HL-60 (cell line): ENCODE measurements around the gene PPFIA3.
"Not testable (repeated sequence)": the region's sequence is repeated elsewhere in the genome, so short reads cannot be mapped to it uniquely, and the experiment has no call there.

Experiments
- DNase-seq, 2 experiments: peaks; one replicate each; pipeline ENCODE4 v3.0.0-alpha.2; 2010 to 2020; ENCODE audit warnings: low read depth in 1 of 2, low spot score in 1 of 2
- H3K27ac ChIP-seq: fragments of 250-450 bp; sonication (Bioruptor Pico); replicated peaks from 2 replicates; pipeline ENCODE4 v1.5.1; 2020; ENCODE audit warnings: mild to moderate bottlenecking, moderate library complexity
- H3K27me3 ChIP-seq: fragments of 250-450 bp; sonication (Bioruptor Pico); 2 replicates; pipeline ENCODE4 v1.5.1; 2021; ENCODE audit warnings: mild to moderate bottlenecking, moderate library complexity; ENCODE audit not compliant: insufficient read depth, poor library complexity, severe bottlenecking
- H3K4me3 ChIP-seq: replicated peaks from 2 replicates; pipeline ENCODE4 v1.5.1; 2011; ENCODE audit warnings: mild to moderate bottlenecking, control low read depth, low read length; ENCODE audit not compliant: insufficient read depth
- CTCF ChIP-seq: IDR thresholded peaks from one replicate; pipeline ENCODE4 v1.5.1; 2011; ENCODE audit warnings: low read length, control low read depth, inconsistent platforms; ENCODE audit not compliant: insufficient read depth
- GABPA ChIP-seq: IDR thresholded peaks from 2 replicates; pipeline ENCODE4 v1.6.1; 2012; ENCODE audit warnings: low read depth
- POLR2AphosphoS5 ChIP-seq: IDR thresholded peaks from 2 replicates; pipeline ENCODE4 v1.6.1; 2012; ENCODE audit warnings: low read depth
- SPI1 ChIP-seq: IDR thresholded peaks from 2 replicates; pipeline ENCODE4 v1.6.1; 2012; ENCODE audit warnings: low read depth, mild to moderate bottlenecking, borderline replicate concordance
- TF ChIP-seq, protein P1 (sequence below): IDR thresholded peaks from 2 replicates; pipeline ENCODE4 v1.6.1; 2012; ENCODE audit warnings: low read depth; ENCODE audit not compliant: insufficient replicate concordance

Gene PPFIA3

DNA sequence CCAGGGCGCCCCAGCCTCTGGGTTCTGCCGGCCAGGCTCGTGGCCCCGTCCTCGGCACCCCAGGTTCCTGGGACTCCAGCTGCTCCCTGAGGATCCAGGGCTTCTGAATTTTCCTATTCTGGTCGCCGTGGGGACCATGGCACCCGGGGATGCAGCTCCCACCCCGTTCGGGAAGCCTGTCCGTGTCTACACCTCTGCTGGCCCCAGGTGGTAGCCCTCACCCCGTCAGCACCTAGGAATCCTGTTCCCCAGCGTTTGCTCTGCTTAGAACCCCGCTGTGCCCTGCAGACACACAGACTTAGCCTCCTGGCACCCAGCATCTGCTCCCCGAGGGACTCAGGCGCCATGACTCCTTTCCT lies 960 bp downstream of the PPFIA3 start:
- TF ChIP-seq SPI1 (no peak), GABPA (no peak)
- Histone ChIP-seq H3K4me3 (no peak overlapping the region), H3K27me3 (peaks cover 19% of the 10 kb centered on the region), H3K27ac (no peak overlapping the region)
- no peak for DNase-seq

DNA sequence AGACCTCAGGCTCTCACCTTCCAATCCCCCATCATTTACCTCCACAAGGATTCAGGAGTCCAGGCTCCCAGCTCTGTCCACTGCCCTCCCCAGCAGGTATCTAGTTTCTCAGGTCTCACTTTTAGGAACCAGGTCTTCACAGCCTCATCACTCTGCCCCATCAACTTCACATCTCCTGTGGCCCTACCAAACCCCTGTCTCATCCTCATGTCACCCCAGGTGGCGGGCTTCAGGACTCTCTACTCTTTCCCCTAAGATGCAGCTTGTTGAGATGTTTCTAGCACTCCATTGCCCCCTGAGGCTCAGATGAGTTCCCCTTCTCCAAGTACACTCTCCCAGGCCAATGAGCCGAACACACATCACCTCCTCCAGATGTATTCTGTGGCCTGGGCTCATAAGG lies 1.5 kb downstream of the PPFIA3 start:
- DNase-seq: no peak
- Histone ChIP-seq H3K27ac (no peak overlapping the region), H3K4me3 (no peak overlapping the region), H3K27me3 (peaks cover 19% of the 10 kb centered on the region)
- TF ChIP-seq, protein P1, sequence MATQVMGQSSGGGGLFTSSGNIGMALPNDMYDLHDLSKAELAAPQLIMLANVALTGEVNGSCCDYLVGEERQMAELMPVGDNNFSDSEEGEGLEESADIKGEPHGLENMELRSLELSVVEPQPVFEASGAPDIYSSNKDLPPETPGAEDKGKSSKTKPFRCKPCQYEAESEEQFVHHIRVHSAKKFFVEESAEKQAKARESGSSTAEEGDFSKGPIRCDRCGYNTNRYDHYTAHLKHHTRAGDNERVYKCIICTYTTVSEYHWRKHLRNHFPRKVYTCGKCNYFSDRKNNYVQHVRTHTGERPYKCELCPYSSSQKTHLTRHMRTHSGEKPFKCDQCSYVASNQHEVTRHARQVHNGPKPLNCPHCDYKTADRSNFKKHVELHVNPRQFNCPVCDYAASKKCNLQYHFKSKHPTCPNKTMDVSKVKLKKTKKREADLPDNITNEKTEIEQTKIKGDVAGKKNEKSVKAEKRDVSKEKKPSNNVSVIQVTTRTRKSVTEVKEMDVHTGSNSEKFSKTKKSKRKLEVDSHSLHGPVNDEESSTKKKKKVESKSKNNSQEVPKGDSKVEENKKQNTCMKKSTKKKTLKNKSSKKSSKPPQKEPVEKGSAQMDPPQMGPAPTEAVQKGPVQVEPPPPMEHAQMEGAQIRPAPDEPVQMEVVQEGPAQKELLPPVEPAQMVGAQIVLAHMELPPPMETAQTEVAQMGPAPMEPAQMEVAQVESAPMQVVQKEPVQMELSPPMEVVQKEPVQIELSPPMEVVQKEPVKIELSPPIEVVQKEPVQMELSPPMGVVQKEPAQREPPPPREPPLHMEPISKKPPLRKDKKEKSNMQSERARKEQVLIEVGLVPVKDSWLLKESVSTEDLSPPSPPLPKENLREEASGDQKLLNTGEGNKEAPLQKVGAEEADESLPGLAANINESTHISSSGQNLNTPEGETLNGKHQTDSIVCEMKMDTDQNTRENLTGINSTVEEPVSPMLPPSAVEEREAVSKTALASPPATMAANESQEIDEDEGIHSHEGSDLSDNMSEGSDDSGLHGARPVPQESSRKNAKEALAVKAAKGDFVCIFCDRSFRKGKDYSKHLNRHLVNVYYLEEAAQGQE: no peak
- TF ChIP-seq SPI1 (no peak), CTCF (no peak), POLR2AphosphoS5 (no peak), GABPA (no peak)

GRCh38 chr19:49121841-49122240 lies 2.5 kb downstream of the PPFIA3 start:
- peaks cover 19% of the 10 kb centered on the region for H3K27me3 ChIP-seq
- DNase-seq, H3K27ac ChIP-seq, H3K4me3 ChIP-seq: not testable (repeated sequence)

DNA sequence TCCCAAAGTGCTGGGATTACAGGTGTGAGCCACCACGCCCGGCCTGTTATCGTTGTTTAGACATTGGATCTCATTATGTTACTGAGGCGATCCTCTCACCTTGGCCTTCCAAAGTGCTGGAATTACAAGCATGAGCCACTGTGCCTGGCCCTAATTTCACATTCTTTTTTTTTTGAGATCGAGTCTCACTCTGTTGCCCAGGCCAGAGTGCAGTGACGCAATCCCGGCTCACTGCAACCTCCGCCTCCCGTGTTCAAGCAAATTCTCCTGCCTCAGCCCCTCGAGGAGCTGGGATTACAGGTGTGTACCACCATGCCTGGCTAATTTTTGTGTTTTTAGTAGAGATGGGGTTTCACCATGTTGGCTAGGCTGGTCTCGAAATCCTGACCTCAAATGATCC lies 3.9 kb downstream of the PPFIA3 start:
- not testable (repeated sequence) for DNase-seq, H3K4me3 ChIP-seq

GRCh38 chr19:49125025-49125731 lies 5.8 kb downstream of the PPFIA3 start:
- Histone ChIP-seq H3K27me3 (peaks cover 12% of the 10 kb centered on the region), H3K27ac (no peak overlapping the region), H3K4me3 (no peak overlapping the region)
- no peak for DNase-seq
- TF ChIP-seq CTCF (no peak), POLR2AphosphoS5 (no peak)
- TF ChIP-seq, protein P1: no peak

More for the DNA sequence above, 3.9 kb downstream of the PPFIA3 start:
- H3K27ac ChIP-seq: not testable (repeated sequence)
- peaks cover 19% of the 10 kb centered on the region for H3K27me3 ChIP-seq
